HepG2 (cell line): Measurements from ENCODE around the gene FANCE.
A peak's percentile ranks its signal among the peaks of the same experiment; 100 is the strongest.

Experiments
- CBX2 ChIP-seq, 2 experiments: fragments of 200-600 bp in 1 of 2; sonication (generic); formaldehyde crosslinking in 1 of 2; IDR thresholded peaks; 2 replicates each; pipeline versions ENCODE4 v1.7.0 to v1.8.1; 2018 to 2022; ENCODE audit warnings: low read depth in 2 of 2, low read length in 1 of 2, mild to moderate bottlenecking in 1 of 2, missing genetic modification reagents in 1 of 2
- CCAR2 ChIP-seq: fragments of 200-400 bp; formaldehyde crosslinking; optimal IDR thresholded peaks from 2 replicates; pipeline ENCODE3; 2018; ENCODE audit warnings: low read depth, mild to moderate bottlenecking, low read length, moderate library complexity
- CREB3 ChIP-seq: sonication (generic); formaldehyde crosslinking; IDR thresholded peaks from 2 replicates; pipeline ENCODE4 v1.5.0; 2020; ENCODE audit warnings: missing genetic modification reagents
- CTCF ChIP-seq: sonication (generic); formaldehyde crosslinking; IDR thresholded peaks from 2 replicates; pipeline ENCODE4 v1.5.0; 2020; ENCODE audit warnings: mild to moderate bottlenecking, missing genetic modification reagents, moderate library complexity
- EZH2 ChIP-seq: conservative IDR thresholded peaks from 2 replicates; pipeline ENCODE4 v1.6.1; 2012; ENCODE audit warnings: mild to moderate bottlenecking, low read depth, low read length, moderate library complexity
- HOXA7 ChIP-seq: sonication (generic); formaldehyde crosslinking; IDR thresholded peaks from 2 replicates; pipeline ENCODE4 v1.8.1; 2022; ENCODE audit warnings: mild to moderate bottlenecking, missing genetic modification reagents, moderate library complexity
- KDM1A ChIP-seq: IDR thresholded peaks from 2 replicates; pipeline ENCODE4 v1.6.1; 2016; ENCODE audit warnings: missing compliant biosample characterization
- SKI ChIP-seq: fragments of 450-650 bp; IDR thresholded peaks from one replicate; pipeline ENCODE4 v1.6.1; 2018; ENCODE audit warnings: mild to moderate bottlenecking; ENCODE audit not compliant: partially characterized antibody
- SUZ12 ChIP-seq: fragments of 150-350 bp; IDR thresholded peaks from 2 replicates; pipeline ENCODE4 v1.6.1; 2014; ENCODE audit warnings: low read depth, low read length
- ZBTB40 ChIP-seq, 2 experiments: fragments of 450-650 bp in 1 of 2; sonication (generic) in 1 of 2; formaldehyde crosslinking in 1 of 2; IDR thresholded peaks; 2 replicates each; pipeline versions ENCODE4 v1.6.1 to v1.8.0; 2016 to 2022; ENCODE audit warnings: antibody characterized with exemption in 1 of 2, mild to moderate bottlenecking in 1 of 2, missing genetic modification reagents in 1 of 2
- ZFX ChIP-seq: sonication (generic); formaldehyde crosslinking; IDR thresholded peaks from 2 replicates; pipeline ENCODE4 v1.4.0; 2020; ENCODE audit warnings: mild to moderate bottlenecking, low read depth, missing genetic modification reagents, moderate library complexity
- ZNF292 ChIP-seq: sonication (generic); formaldehyde crosslinking; IDR thresholded peaks from 2 replicates; pipeline ENCODE4 v1.8.1; 2022; ENCODE audit warnings: mild to moderate bottlenecking, low read depth, missing genetic modification reagents, borderline replicate concordance
- ZNF510 ChIP-seq: sonication (generic); formaldehyde crosslinking; IDR thresholded peaks from 2 replicates; pipeline ENCODE4 v1.4.0; 2020; ENCODE audit warnings: low read depth, mild to moderate bottlenecking, missing genetic modification reagents
- ZNF780A ChIP-seq: sonication (generic); formaldehyde crosslinking; IDR thresholded peaks from 2 replicates; pipeline ENCODE4 v1.8.0; 2022; ENCODE audit warnings: mild to moderate bottlenecking, missing genetic modification reagents, moderate library complexity

DNA sequence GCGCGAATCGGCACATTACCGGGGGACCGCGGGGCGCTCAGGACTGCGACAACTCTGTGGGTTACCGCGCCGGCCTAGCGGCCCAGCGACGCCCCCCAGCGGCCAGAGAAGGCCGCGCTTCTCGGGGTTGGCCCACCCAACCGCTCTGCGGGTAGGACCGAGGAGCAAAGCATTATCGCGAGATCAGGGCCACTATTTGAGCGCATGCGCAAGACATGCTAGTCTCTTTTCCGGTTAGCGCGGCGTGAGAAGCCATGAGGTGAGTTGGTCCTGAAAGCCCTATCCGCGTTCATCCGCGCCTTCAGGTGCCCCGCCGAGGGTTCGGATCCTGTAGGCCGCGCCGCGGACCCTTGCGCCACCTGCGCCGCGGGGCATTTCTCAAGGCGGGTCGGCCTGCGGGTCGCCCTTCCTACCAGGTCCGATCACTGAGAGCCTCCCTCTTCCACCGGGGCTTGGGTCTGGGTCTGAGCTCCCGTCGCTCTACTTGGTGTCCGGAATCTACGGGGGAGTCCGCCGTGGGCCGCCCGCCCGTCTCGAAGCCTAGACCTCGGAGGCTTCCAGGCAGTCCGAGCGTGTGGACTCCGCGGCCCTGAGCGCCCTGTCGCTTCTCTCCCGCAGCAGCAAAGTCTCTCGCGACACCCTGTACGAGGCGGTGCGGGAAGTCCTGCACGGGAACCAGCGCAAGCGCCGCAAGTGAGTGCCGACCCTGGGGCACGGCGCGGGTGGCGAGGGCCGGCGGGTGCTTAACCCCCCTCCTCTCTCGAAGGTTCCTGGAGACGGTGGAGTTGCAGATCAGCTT lies 16.2 kb downstream of the FANCE start, which contains the start of gene RPL10A:
- TF ChIP-seq CBX2 (IDR thresholded peaks at IDR 0.05; ENCODE audit: low read depth, low read length) (no peak), CBX2 (CRISPR knock-in tag; IDR thresholded peaks at IDR 0.05; ENCODE audit: low read depth) (no peak; the same call in 1 of the 2 replicates), SUZ12 (no peak), ZNF510 (CRISPR knock-in tag) (peak; percentile 99), SKI (peak; percentile 31), ZNF780A (CRISPR knock-in tag) (peak; percentile 69; the same call in 1 of the 2 replicates), KDM1A (CRISPR knock-in tag) (0 out of 2 replicates have a peak, but pooled peaks have one; percentile 13), ZBTB40 (IDR thresholded peaks at IDR 0.05) (no peak), ZBTB40 (CRISPR knock-in tag; IDR thresholded peaks at IDR 0.05) (peak; percentile 85; the same call in 1 of the 2 replicates), HOXA7 (CRISPR knock-in tag) (no peak), CREB3 (CRISPR knock-in tag) (peak; percentile 78), ZFX (CRISPR knock-in tag) (peak; percentile 94), ZNF292 (CRISPR knock-in tag) (peak; percentile 22; the same call in 1 of the 2 replicates), CTCF (CRISPR knock-in tag) (peak; percentile 100), CCAR2 (no peak), EZH2 (no peak)
